ENCODE measurements around the gene SLC24A4.

Gene SLC24A4

GRCh38 chr14:92404018-92404417 lies 81.1 kb downstream of the SLC24A4 start:
- no peak for DNase-seq (ENCODE audit: low read depth in 2 of 2)

- no peak for DNase-seq (ENCODE audit: low read depth in 2 of 2)
Observed at GRCh38 chr14:92404421-92404820, 81.5 kb downstream of the SLC24A4 start.

- DNase-seq (ENCODE audit: low read depth in 2 of 2): no peak
Observed at GRCh38 chr14:92404938-92405337, 82.0 kb downstream of the SLC24A4 start.

DNA sequence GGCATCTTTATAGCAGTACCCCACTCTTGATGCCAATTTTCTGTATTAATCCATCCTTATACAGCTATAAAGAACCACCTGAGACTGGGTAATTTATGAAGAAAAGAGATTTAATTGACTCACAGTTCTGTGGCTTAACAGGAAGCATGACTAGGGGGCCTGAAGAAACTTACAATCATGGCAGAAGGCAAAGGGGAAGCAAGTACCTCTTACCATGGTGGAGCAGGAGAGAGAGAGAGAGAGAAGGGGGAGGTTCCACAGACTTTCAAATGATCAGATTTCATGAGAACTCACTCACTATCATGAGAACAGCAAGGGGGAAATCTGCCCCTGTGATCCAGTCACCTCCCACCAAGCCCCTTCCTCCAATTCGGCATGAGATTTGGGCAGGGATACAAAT lies 84.4 kb downstream of the SLC24A4 start:
- no peak for DNase-seq (ENCODE audit: low read depth in 2 of 2)

- no peak for DNase-seq (ENCODE audit: low read depth in 2 of 2)
Observed at GRCh38 chr14:92409043-92409442, 86.1 kb downstream of the SLC24A4 start.

- no peak for DNase-seq (ENCODE audit: low read depth in 2 of 2)
Observed at GRCh38 chr14:92411135-92411534, 88.2 kb downstream of the SLC24A4 start.

DNA sequence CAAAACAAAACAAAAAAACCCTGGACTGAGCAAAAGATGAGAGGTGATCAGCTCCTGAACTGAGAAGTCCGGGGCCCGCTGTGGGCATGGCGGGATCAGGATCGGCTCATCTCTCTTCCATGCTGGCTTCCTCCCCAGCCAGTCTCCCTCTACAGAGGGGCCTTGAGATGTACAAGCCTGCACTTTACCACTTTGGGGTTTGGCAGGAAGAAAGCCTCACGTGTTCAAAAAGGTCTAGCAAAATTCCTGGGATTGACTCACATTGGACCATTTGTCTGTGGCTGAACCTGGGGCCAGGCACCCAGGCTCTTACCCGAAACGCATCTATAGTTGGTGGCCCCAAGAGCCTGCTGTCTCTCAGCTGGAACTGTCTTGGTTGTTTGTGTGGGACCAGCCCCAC lies 89.0 kb downstream of the SLC24A4 start:
- DNase-seq (ENCODE audit: low read depth in 2 of 2): no peak

DNA sequence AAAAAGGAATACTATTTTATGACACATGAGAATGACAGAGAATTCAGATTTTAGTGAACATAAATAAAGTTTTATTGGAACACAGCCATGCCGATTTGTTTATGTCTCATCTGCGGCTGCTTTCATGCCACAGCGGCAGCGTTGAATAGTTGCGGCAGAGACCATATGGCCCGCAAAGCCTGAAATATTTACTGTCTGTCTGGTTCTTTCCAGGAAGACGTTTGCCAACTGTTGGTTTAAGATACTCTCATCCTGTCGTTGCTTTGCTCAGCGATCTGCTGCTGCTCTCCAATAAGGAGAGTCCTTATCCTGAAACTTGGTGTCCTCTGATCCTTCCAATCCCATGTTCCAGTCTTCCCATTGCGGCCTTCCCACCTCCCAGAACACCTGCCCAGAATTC lies 89.9 kb downstream of the SLC24A4 start:
- no peak for DNase-seq (ENCODE audit: low read depth in 2 of 2)

GRCh38 chr14:92413379-92413778 lies 90.4 kb downstream of the SLC24A4 start:
- no peak for DNase-seq (ENCODE audit: low read depth in 2 of 2)

- no peak for DNase-seq (ENCODE audit: low read depth in 2 of 2)
Observed at GRCh38 chr14:92414690-92415445, 91.9 kb downstream of the SLC24A4 start.

GRCh38 chr14:92415969-92416368 lies 93.0 kb downstream of the SLC24A4 start:
- no peak for DNase-seq (ENCODE audit: low read depth in 2 of 2)

DNA sequence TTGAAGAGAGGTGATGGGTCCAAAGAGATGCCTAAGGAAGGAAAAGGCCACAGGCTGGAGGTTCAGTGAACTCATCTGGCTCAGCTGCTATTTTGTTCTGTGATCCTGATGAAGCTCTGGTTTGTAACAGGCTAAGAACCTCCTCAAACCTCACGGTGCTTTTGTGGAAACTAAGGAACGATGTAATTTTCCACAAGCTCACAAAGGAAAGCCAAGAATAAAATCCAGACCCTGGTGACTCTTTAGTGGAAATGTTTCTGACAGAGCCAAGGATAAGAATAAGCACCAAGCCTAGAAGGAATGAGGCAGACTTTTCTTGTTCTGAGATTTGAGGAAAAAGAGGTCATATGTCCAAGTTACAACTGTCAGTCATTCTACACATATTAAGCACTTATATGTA lies 93.6 kb downstream of the SLC24A4 start:
- no peak for DNase-seq (ENCODE audit: low read depth in 2 of 2)

DNA sequence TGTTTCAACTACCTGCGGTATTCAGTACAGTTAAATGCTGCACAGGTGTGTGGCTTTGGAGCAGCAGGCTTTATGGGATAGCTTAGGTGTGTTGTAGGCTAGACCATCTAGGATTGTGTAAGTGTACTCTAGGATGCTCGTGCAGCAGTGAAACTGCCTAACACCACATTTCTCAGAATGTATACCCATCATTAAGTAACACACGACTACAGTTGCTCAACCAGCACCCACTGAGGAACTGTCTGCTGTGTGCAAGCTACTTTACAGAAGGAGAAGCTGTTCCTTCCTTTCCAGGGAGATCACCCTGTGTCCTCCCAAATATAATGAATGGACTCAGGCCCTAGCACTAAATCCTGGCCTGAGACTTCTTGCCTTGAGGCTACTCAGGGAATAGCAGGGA lies 94.8 kb downstream of the SLC24A4 start:
- DNase-seq (ENCODE audit: low read depth in 2 of 2): no peak

- DNase-seq (ENCODE audit: low read depth in 2 of 2): no peak
Observed at GRCh38 chr14:92421751-92422150, 98.8 kb downstream of the SLC24A4 start.

DNA sequence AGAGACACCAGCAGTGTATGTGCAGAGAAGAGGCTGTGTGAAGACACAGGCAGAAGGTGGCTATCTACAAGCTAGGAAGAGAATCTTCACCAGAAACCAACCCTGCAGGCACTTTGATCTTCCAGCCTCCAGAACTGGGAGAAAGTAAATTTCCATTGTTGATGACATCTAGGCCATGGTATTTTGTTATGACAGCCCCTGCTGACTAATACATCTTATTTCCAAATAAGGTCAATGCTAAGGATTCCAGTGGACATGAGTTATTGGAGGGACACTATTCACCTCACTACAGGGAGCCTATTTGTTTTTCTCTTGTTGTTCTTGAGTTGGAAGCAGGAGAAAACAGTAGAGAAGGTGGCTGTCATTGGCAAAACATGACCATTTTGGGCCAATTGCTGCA lies 102.1 kb downstream of the SLC24A4 start:
- no peak for DNase-seq (ENCODE audit: low read depth in 2 of 2)

DNA sequence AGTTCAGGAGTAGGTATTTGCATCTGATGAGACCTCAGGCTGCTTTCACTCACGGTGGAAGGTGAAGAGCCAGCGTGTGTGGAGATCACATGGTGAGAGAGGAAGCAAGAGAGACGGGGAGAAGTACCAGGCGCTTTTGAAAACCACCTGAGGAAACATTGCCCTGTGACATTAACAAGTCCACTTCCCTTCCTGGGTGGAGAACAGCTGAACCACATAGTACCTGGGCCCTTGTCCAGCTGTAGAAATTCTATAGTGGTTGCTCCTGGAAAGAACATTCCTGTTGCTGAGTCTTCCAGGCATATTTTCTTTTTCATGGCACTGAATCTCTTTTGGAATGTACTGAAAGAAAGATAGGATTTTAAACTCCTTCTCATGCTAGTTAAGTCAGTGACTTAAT lies 103.3 kb downstream of the SLC24A4 start:
- DNase-seq (ENCODE audit: low read depth in 2 of 2): no peak

DNA sequence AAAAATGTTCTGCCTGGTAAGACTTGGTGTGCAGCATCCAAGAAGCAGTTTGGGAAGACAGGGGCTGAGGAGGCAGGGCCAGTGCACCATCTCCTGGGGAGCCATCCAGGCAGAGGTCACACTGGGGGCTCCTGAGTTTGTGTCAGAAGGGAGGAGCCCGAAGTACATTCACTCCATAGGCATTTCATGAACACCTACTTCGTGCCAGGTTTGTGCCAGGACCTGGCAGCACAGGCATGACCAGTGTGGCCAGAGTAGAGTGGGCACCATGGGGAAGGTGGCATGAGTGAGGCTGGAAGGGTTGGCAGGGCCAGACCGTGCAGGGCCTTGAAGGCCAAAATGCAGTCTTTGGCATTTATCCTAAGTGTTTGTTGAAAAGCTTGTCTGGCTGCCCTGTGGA lies 104.1 kb downstream of the SLC24A4 start:
- no peak for DNase-seq (ENCODE audit: low read depth in 2 of 2)

GRCh38 chr14:92430686-92431085 lies 107.7 kb downstream of the SLC24A4 start:
- DNase-seq (ENCODE audit: low read depth in 2 of 2): no peak

DNA sequence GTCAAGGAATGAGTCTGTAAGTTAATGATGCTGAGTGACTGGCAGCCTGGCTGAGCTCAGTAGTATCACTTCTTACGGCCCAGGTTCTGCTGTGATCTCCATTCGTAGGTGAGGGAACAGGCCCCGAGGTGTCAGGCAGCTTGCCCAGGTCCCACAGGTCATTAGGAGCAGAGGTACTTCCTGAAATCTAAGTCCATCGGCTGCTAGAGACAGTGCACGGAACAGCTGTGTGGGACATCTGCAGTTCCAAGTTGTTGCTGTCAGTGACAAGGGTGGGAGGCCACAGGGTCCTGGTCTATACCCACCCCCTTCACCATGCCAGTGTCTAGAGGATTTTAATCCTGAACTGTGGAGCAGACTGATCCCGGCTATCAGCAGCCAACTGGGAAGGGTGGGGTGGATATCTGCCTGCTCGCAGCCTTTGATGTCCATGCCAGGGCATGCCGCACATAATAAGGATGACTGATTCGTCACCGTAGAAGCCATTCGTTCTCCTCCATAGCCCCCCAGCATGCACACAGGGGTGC lies 108.3 kb downstream of the SLC24A4 start:
- no peak for DNase-seq (ENCODE audit: low read depth in 2 of 2)

DNA sequence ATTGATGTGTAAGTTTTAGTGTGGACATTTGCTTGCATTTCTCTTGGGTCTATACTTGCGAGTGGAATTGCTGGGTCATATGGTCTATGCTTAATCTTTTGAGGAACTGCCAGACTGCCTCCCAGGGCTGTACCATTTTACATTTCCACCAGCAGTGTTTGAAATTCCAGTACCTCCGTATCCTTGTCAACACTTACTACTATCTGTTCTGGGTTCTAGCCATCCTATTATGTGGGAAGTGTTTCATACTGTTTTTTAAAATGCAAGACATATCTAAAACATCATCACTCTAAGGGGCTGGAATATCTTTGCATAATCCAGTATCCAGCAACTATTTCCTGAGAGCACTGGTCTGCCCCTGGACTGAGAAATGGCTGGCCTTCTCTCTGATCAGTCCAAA lies 110.4 kb downstream of the SLC24A4 start:
- DNase-seq (ENCODE audit: low read depth in 2 of 2): no peak

- no peak for DNase-seq (ENCODE audit: low read depth in 2 of 2)
Observed at GRCh38 chr14:92435154-92435553, 112.2 kb downstream of the SLC24A4 start.

DNA sequence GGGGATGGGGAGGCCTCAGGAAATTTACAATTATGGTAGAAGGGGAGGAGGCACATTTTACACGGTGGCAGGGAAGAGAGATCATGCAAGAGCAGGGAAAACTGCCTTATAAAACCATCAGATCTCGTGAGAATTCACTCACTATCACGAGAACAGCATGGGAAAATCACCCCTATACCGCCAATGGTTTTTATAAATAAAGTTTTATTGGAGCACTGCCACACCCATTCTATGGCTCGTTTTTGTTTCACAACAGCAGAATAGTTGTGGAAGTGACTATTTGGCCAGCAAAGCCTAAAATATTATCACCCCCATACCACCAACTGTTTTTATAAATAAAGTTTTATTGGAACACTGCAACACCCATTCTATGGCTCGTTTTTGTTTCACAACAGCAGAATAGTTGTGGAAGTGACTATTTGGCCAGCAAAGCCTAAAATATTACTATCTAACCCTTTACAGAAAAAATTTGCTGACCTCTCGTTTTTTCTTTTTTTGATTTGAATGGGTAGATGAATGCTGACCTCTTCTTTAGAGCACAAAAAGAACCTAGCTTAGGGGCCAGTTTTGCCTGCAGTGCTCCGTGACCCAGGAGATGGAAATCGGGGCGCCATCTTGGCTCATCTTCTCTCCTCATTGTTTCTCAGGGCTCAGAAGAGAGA lies 113.3 kb downstream of the SLC24A4 start:
- DNase-seq (ENCODE audit: low read depth in 2 of 2): no peak

- no peak for DNase-seq (ENCODE audit: low read depth in 2 of 2)
Observed at GRCh38 chr14:92437309-92437708, 114.3 kb downstream of the SLC24A4 start.

All from activated CD4-positive, alpha-beta T cell treated with anti-CD3 and anti-CD28 coated beads for 24 hours (primary cell).